OCI-M2 (cell line): ENCODE results near the gene KIDINS220.

Experiments used
- DNase-seq: peaks from one replicate; lab custom pipeline; 2025; ENCODE audit not compliant: unreplicated experiment; lab: John Stamatoyannopoulos, UW

Gene KIDINS220

GRCh38 chr2:8851811-8852560 is 14.6 kb upstream of the KIDINS220 start:
- no peak for DNase-seq

GRCh38 chr2:8850845-8851487 is 13.6 kb upstream of the KIDINS220 start:
- DNase-seq, result no peak

- DNase-seq, result no peak
Measured at GRCh38 chr2:8849327-8849726, 11.9 kb upstream of the KIDINS220 start.

- DNase-seq, result no peak
Measured at GRCh38 chr2:8848328-8849100, 11.1 kb upstream of the KIDINS220 start.

GRCh38 chr2:8847400-8847799 is 10.0 kb upstream of the KIDINS220 start:
- DNase-seq, result no peak

GRCh38 chr2:8841932-8842331 is 4.5 kb upstream of the KIDINS220 start:
- DNase-seq, result no peak

- no peak for DNase-seq
Measured at GRCh38 chr2:8840475-8841091, 3.2 kb upstream of the KIDINS220 start.

GRCh38 chr2:8839189-8839965 is 2.0 kb upstream of the KIDINS220 start:
- DNase-seq, result no peak

- no peak for DNase-seq
Measured at GRCh38 chr2:8837795-8838140, 355 bp upstream of the KIDINS220 start.

GRCh38 chr2:8835279-8835678 is 2.1 kb downstream of the KIDINS220 start:
- DNase-seq, result no peak

- DNase-seq, result no peak
Measured at GRCh38 chr2:8833853-8834252, 3.6 kb downstream of the KIDINS220 start.

- no peak for DNase-seq
Measured at GRCh38 chr2:8831516-8831915, 5.9 kb downstream of the KIDINS220 start.

GRCh38 chr2:8827729-8828128 is 9.7 kb downstream of the KIDINS220 start:
- DNase-seq, result no peak

- DNase-seq, result no peak
Measured at GRCh38 chr2:8822218-8822617, 15.2 kb downstream of the KIDINS220 start.

GRCh38 chr2:8821276-8822217 is 15.9 kb downstream of the KIDINS220 start:
- DNase-seq, result no peak

- DNase-seq, result no peak
Measured at GRCh38 chr2:8819948-8820347, 17.5 kb downstream of the KIDINS220 start.

- DNase-seq, result no peak
Measured at GRCh38 chr2:8819194-8819593, 18.2 kb downstream of the KIDINS220 start.

GRCh38 chr2:8817221-8817620 is 20.2 kb downstream of the KIDINS220 start:
- no peak for DNase-seq

- no peak for DNase-seq
Measured at GRCh38 chr2:8806885-8807704, 30.3 kb downstream of the KIDINS220 start.
